Neural progenitor cell (in vitro differentiated cells): Measurements from ENCODE around the gene DDX52. TPM values are rescaled to one million over a fixed set of nuclear protein-coding genes. Genes with fewer than 3 reads are reported as not detected.
A peak's percentile ranks its signal among the peaks of the same experiment; 100 is the strongest.

ENCODE experiments used
- DNase-seq: peaks from one replicate; pipeline ENCODE4 v3.0.0-alpha.2; 2016; ENCODE audit warnings: low spot score
- H2AFZ ChIP-seq: fragments of 200-600 bp; sonication (generic); replicated peaks from 2 replicates; pipeline ENCODE4 v1.6.1; 2016; ENCODE audit warnings: antibody characterized with exemption
- H3F3A ChIP-seq: fragments of 200-600 bp; sonication (generic); 2 replicates; pipeline ENCODE4 v1.6.1; 2016; ENCODE audit warnings: antibody characterized with exemption, low read depth
- H3K27ac ChIP-seq: fragments of 200-600 bp; sonication (generic); 2 replicates; pipeline ENCODE4 v1.5.1; 2016; ENCODE audit warnings: mild to moderate bottlenecking
- H3K27me3 ChIP-seq: fragments of 200-600 bp; sonication (generic); 2 replicates; pipeline ENCODE4 v1.6.1; 2016; ENCODE audit warnings: mild to moderate bottlenecking, moderate library complexity
- H3K36me3 ChIP-seq: fragments of 200-600 bp; sonication (generic); 2 replicates; pipeline ENCODE4 v1.5.1; 2016
- H3K4me1 ChIP-seq: fragments of 200-600 bp; sonication (generic); 2 replicates; pipeline ENCODE4 v1.6.1; 2016; ENCODE audit warnings: mixed run types
- H3K4me2 ChIP-seq: fragments of 200-600 bp; sonication (generic); 2 replicates; pipeline ENCODE4 v1.6.1; 2016
- H3K4me3 ChIP-seq: fragments of 200-600 bp; sonication (generic); 2 replicates; pipeline ENCODE4 v1.5.1; 2016
- H3K79me2 ChIP-seq: fragments of 200-600 bp; sonication (generic); 2 replicates; pipeline ENCODE4 v1.6.1; 2016; ENCODE audit warnings: low read depth
- H3K9ac ChIP-seq: fragments of 200-600 bp; sonication (generic); 2 replicates; pipeline ENCODE4 v1.6.1; 2016
- H3K9me3 ChIP-seq: fragments of 200-600 bp; sonication (generic); 2 replicates; pipeline ENCODE4 v1.5.1; 2016; ENCODE audit warnings: low read depth
- H4K20me1 ChIP-seq: fragments of 200-600 bp; sonication (generic); 2 replicates; pipeline ENCODE4 v1.6.1; 2016; ENCODE audit warnings: low read depth
- H3K27ac Mint-ChIP-seq: 3 replicates; pipeline ENCODE4 v1.8.0; 2021; ENCODE audit warnings: mixed read lengths
- H3K27me3 Mint-ChIP-seq: 2 replicates; pipeline ENCODE4 v1.8.0; 2022; ENCODE audit warnings: low read depth, mild to moderate bottlenecking, inconsistent platforms, moderate library complexity, mixed read lengths; ENCODE audit not compliant: insufficient read depth
- H3K36me3 Mint-ChIP-seq: 3 replicates; pipeline ENCODE4 v1.8.0; 2021; ENCODE audit warnings: mixed read lengths
- H3K4me1 Mint-ChIP-seq: 3 replicates; pipeline ENCODE4 v1.8.0; 2021; ENCODE audit warnings: mixed read lengths
- H3K4me3 Mint-ChIP-seq: 3 replicates; pipeline ENCODE4 v1.8.0; 2021; ENCODE audit warnings: mild to moderate bottlenecking, moderate library complexity, mixed read lengths
- H3K9me3 Mint-ChIP-seq: 3 replicates; pipeline ENCODE4 v1.8.0; 2020; ENCODE audit warnings: mixed read lengths
- EZH2 ChIP-seq: fragments of 200-600 bp; sonication (generic); IDR thresholded peaks from 2 replicates; pipeline ENCODE4 v1.6.1; 2017; ENCODE audit warnings: antibody characterized with exemption, mild to moderate bottlenecking, moderate library complexity
- EZH2phosphoT487 ChIP-seq: fragments of 200-600 bp; sonication (generic); IDR thresholded peaks from 2 replicates; pipeline ENCODE4 v1.6.1; 2017; ENCODE audit warnings: antibody characterized with exemption
- total RNA-seq: library from RNA; depleted of rRNA; stranded (reverse); fragments of >200 nt; gene quantifications from 2 replicates; pipeline ENCODE4 v1.2.3, GENCODE V29; 2015; ENCODE audit warnings: low replicate concordance
- TF ChIP-seq, protein P1 (sequence below): fragments of 200-600 bp; sonication (generic); IDR thresholded peaks from 2 replicates; pipeline ENCODE4 v1.5.1; 2017; ENCODE audit warnings: antibody characterized with exemption, mild to moderate bottlenecking

DDX52 gene
- total RNA-seq, 1 donor from 2014 or later, result 55.3 TPM

DNA sequence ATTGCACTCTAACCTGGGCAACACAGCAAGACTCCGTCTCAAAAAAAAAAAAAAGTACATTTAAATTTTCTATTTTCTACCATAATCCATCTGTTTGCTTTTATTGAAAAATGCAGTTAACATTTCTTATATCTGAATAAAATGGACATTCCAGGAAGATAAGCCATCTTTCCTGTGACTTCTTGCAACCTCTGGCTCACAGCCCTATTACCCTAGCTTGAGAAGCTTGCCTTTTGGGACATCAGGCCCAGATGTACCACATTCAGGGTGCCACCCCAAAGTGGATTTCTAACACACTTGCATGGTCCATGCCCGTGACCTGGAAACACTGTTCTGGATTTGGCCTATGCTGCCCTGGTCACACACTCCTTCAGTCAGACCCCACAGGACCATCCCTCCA, 30.1 kb upstream of the DDX52 start:
- H3K4me1 Mint-ChIP-seq, result peaks cover 27% of the 10 kb centered on the region
- H3F3A ChIP-seq, result no peaks in the 10 kb centered on the region
- DNase-seq, result no peak
- H3K9ac ChIP-seq, result no peak overlapping the region
- peak overlapping the region; percentile 58 for H3K4me3 Mint-ChIP-seq
- peaks cover under 1% of the 10 kb centered on the region for H3K9me3 Mint-ChIP-seq
- no peaks in the 10 kb centered on the region for H3K36me3 Mint-ChIP-seq
- no peak overlapping the region for H2AFZ ChIP-seq
- H3K79me2 ChIP-seq, result no peaks in the 10 kb centered on the region
- H3K27ac Mint-ChIP-seq, result no peak overlapping the region
- H3K36me3 ChIP-seq, result no peaks in the 10 kb centered on the region
- no peaks in the 10 kb centered on the region for H4K20me1 ChIP-seq
- H3K27me3 Mint-ChIP-seq, result peaks cover 9% of the 10 kb centered on the region
- H3K9me3 ChIP-seq, result no peaks in the 10 kb centered on the region
- H3K4me1 ChIP-seq, result no peaks in the 10 kb centered on the region
- H3K4me3 ChIP-seq, result no peak overlapping the region
- H3K27ac ChIP-seq, result no peak overlapping the region
- H3K27me3 ChIP-seq, result no peaks in the 10 kb centered on the region
- TF ChIP-seq EZH2phosphoT487, result no peak
- no peak for TF ChIP-seq EZH2
- TF ChIP-seq, protein P1, sequence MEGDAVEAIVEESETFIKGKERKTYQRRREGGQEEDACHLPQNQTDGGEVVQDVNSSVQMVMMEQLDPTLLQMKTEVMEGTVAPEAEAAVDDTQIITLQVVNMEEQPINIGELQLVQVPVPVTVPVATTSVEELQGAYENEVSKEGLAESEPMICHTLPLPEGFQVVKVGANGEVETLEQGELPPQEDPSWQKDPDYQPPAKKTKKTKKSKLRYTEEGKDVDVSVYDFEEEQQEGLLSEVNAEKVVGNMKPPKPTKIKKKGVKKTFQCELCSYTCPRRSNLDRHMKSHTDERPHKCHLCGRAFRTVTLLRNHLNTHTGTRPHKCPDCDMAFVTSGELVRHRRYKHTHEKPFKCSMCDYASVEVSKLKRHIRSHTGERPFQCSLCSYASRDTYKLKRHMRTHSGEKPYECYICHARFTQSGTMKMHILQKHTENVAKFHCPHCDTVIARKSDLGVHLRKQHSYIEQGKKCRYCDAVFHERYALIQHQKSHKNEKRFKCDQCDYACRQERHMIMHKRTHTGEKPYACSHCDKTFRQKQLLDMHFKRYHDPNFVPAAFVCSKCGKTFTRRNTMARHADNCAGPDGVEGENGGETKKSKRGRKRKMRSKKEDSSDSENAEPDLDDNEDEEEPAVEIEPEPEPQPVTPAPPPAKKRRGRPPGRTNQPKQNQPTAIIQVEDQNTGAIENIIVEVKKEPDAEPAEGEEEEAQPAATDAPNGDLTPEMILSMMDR, result no peak
- H3K4me2 ChIP-seq, result no peak overlapping the region

DNA sequence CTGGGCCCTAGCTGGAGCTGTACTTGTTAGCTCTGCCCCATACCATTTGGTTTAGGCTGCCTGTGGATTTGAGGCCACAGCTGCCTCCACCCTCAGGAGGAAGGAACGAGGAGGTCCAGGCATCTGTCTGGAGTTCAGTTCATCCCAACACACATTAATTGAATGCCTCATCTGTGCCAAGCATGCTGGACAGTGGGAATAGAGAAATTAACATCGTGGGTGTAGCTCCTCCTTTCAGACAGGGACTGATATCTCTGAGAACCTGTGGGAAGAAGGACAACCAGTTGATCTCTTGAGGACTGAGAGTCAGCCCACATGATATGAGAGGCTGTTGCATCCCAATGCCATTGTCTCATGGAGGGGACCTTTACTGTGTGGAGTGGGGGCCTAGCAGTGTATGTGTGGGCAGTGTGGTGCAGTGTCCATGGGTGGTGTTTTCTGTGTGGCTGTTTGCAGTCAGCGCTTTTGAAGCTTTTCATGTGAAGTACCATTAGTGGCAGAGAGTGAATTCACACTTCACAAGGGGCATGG, 29.4 kb upstream of the DDX52 start:
- no peak overlapping the region for H3K9ac ChIP-seq
- no peaks in the 10 kb centered on the region for H3K27me3 ChIP-seq
- Mint-ChIP-seq H3K36me3 (no peaks in the 10 kb centered on the region), H3K27me3 (peaks cover 9% of the 10 kb centered on the region), H3K27ac (peak overlapping the region; percentile 57), H3K4me3 (no peak overlapping the region), H3K4me1 (peaks cover 27% of the 10 kb centered on the region), H3K9me3 (no peaks in the 10 kb centered on the region)
- TF ChIP-seq EZH2, result no peak
- no peak for TF ChIP-seq EZH2phosphoT487
- TF ChIP-seq, protein P1, result no peak
- H3K36me3 ChIP-seq, result no peaks in the 10 kb centered on the region
- no peaks in the 10 kb centered on the region for H3K9me3 ChIP-seq
- H3K79me2 ChIP-seq, result no peaks in the 10 kb centered on the region
- H4K20me1 ChIP-seq, result no peaks in the 10 kb centered on the region
- H3K4me1 ChIP-seq, result no peaks in the 10 kb centered on the region
- no peak overlapping the region for H3K4me2 ChIP-seq
- H3K27ac ChIP-seq, result no peak overlapping the region
- no peak overlapping the region for H3K4me3 ChIP-seq
- H2AFZ ChIP-seq, result no peak overlapping the region
- DNase-seq, result no peak
- no peaks in the 10 kb centered on the region for H3F3A ChIP-seq

DNA sequence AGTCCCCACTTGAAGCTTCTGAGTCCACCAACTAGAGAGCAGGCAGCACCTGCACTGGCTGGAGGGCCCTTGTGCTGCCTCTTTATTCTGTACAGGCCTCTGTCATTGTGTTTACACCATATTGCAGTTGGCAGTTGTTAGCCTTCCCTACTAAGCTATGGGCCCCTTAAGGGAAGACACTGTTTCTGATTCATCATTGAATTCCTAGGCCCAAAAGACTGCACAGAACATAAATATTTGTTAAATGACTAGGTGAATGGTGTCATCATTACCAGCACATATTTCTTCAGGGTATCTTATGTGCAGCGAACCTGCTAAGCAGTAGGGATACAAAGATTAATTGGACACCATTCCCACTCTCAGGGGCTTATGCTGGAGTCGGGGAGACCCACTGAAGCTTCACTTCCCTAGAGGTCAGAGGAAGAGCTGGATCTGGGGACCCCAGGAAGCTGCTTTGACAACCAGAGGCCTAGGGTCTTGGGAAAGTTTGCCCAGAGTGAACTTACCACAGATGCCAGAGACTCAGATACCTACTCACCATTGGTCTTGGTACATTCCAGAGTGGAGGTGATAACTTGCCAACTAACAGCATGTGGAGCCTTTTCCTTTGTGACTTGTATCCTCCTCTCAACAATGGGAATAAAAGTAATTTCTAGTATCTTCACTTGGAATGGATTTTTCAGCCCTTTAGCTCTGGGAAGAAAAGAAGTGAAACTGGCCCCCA, 28.7 kb upstream of the DDX52 start:
- H3K27me3 ChIP-seq, result no peaks in the 10 kb centered on the region
- H3K4me3 ChIP-seq, result no peak overlapping the region
- no peaks in the 10 kb centered on the region for H3K4me1 ChIP-seq
- Mint-ChIP-seq H3K36me3 (no peaks in the 10 kb centered on the region), H3K4me3 (no peak overlapping the region), H3K27me3 (peaks cover 9% of the 10 kb centered on the region), H3K27ac (no peak overlapping the region), H3K4me1 (peaks cover 23% of the 10 kb centered on the region), H3K9me3 (no peaks in the 10 kb centered on the region)
- no peaks in the 10 kb centered on the region for H4K20me1 ChIP-seq
- no peak overlapping the region for H2AFZ ChIP-seq
- no peak for DNase-seq
- H3K9ac ChIP-seq, result no peak overlapping the region
- no peak overlapping the region for H3K27ac ChIP-seq
- no peak for TF ChIP-seq EZH2
- no peak overlapping the region for H3K4me2 ChIP-seq
- H3F3A ChIP-seq, result no peaks in the 10 kb centered on the region
- no peaks in the 10 kb centered on the region for H3K36me3 ChIP-seq
- no peaks in the 10 kb centered on the region for H3K9me3 ChIP-seq
- no peaks in the 10 kb centered on the region for H3K79me2 ChIP-seq
